Measurements from ENCODE around the gene PSMD1.

- TF ChIP-seq TSHZ2 (CRISPR knock-in tag; IDR thresholded peaks at IDR 0.05), result no peak
- TF ChIP-seq ARNTL (CRISPR knock-in tag; IDR thresholded peaks at IDR 0.05; ENCODE audit: borderline replicate concordance, low read depth), result no peak
- TF ChIP-seq ZC3H10 (CRISPR knock-in tag; IDR thresholded peaks at IDR 0.05), result no peak
- TF ChIP-seq CREB5 (CRISPR knock-in tag; IDR thresholded peaks at IDR 0.05; ENCODE audit: low read depth), result no peak
- no peak for TF ChIP-seq CSRNP3 (CRISPR knock-in tag; IDR thresholded peaks at IDR 0.05)
- no peak for TF ChIP-seq ISL1 (CRISPR knock-in tag; IDR thresholded peaks at IDR 0.05)
- TF ChIP-seq POU6F1 (CRISPR knock-in tag; IDR thresholded peaks at IDR 0.05; ENCODE audit: borderline replicate concordance, low read depth), result no peak
- no peak for TF ChIP-seq TCF4 (CRISPR knock-in tag; IDR thresholded peaks at IDR 0.05; ENCODE audit: borderline replicate concordance)
- no peak for TF ChIP-seq PATZ1 (CRISPR knock-in tag; IDR thresholded peaks at IDR 0.05; ENCODE audit: borderline replicate concordance)
- no peak for TF ChIP-seq SNAI2 (CRISPR knock-in tag; IDR thresholded peaks at IDR 0.05)
- no peak for TF ChIP-seq RARB (CRISPR knock-in tag; IDR thresholded peaks at IDR 0.05)
- TF ChIP-seq ZNF8 (CRISPR knock-in tag; IDR thresholded peaks at IDR 0.05), result no peak
- TF ChIP-seq GLIS3 (CRISPR knock-in tag; IDR thresholded peaks at IDR 0.05), result no peak
Measured at GRCh38 chr2:231126123-231126522, 69.5 kb downstream of the PSMD1 start.
